Head of caudate nucleus (tissue), 42 donors: ENCODE data around the gene YEATS4.
A peak's percentile ranks its signal among the peaks of the same experiment; 100 is the strongest.
"Not testable (repeated sequence)": the region's sequence is repeated elsewhere in the genome, so short reads cannot be mapped to it uniquely, and the experiment has no call there.

ENCODE experiments used
- DNase-seq, 42 donors: peaks; one replicate each; pipeline versions ENCODE4 v3.0.0 to v3.0.0-alpha.2; 2020 to 2021; ENCODE audit warnings: mixed read lengths in 7 of 42
- intact Hi-C: fragments of 100-400 bp; cut with DNase I; formaldehyde crosslinking; loops from one replicate; pipeline ENCODE4 v1.15.0; 2022

YEATS4 gene

GRCh38 chr12:69359531-69360347, at the start of gene YEATS4:
Gene YEATS4 (plus strand): TSS chr12:69359743. CDS start chr12:69359973, 230 bp downstream.
- intact Hi-C loops = loop anchor here (10.0 kb wide), 2 partner anchors 75 to 215 kb away; no protein-coding TSS in a partner anchor
- peak; percentile 62 to 92 (median 85) for DNase-seq

- intact Hi-C loops = no loop called here
- DNase-seq = no peak
Observed at GRCh38 chr12:69313209-69313608, 46.3 kb upstream of the YEATS4 start.

- intact Hi-C loops = not testable (repeated sequence)
Observed at GRCh38 chr12:69316784-69317183, 42.8 kb upstream of the YEATS4 start.

GRCh38 chr12:69317233-69317632, 42.3 kb upstream of the YEATS4 start:
- DNase-seq, intact Hi-C loops: not testable (repeated sequence)

More at GRCh38 chr12:69316784-69317183, 42.8 kb upstream of the YEATS4 start:
- not testable (repeated sequence) for DNase-seq

- no peak for DNase-seq
- intact Hi-C loops = no loop called here
Observed at GRCh38 chr12:69318225-69318624, 41.3 kb upstream of the YEATS4 start.

GRCh38 chr12:69321351-69321750, 38.2 kb upstream of the YEATS4 start:
- DNase-seq = no peak
- intact Hi-C loops = no loop called here

GRCh38 chr12:69324797-69325466, 34.6 kb upstream of the YEATS4 start:
- intact Hi-C loops = no loop called here
- DNase-seq = no peak

GRCh38 chr12:69328426-69328825, 31.1 kb upstream of the YEATS4 start:
- intact Hi-C loops = no loop called here

GRCh38 chr12:69329669-69330428, 29.7 kb upstream of the YEATS4 start:
- intact Hi-C loops = no loop called here
- no peak for DNase-seq

More at GRCh38 chr12:69328426-69328825, 31.1 kb upstream of the YEATS4 start:
- DNase-seq = no peak

GRCh38 chr12:69330475-69331473, 28.8 kb upstream of the YEATS4 start:
- intact Hi-C loops = no loop called here
- peak in 27 of 42 donors; percentile 8 to 62 (median 24) for DNase-seq

- intact Hi-C loops = no loop called here
- no peak for DNase-seq
Observed at GRCh38 chr12:69331519-69331908, 28.0 kb upstream of the YEATS4 start.

GRCh38 chr12:69331909-69332684, 27.4 kb upstream of the YEATS4 start:
- DNase-seq = no peak
- intact Hi-C loops = no loop called here

GRCh38 chr12:69332815-69333358, 26.7 kb upstream of the YEATS4 start:
- intact Hi-C loops = no loop called here
- no peak for DNase-seq

- no peak for DNase-seq
- intact Hi-C loops = no loop called here
Observed at GRCh38 chr12:69334158-69334557, 25.4 kb upstream of the YEATS4 start.

GRCh38 chr12:69337311-69338090, 22.0 kb upstream of the YEATS4 start:
- no peak for DNase-seq
- intact Hi-C loops = no loop called here

- DNase-seq = no peak
- intact Hi-C loops = no loop called here
Observed at GRCh38 chr12:69338120-69338859, 21.3 kb upstream of the YEATS4 start.
